HG02943 (cell line): ENCODE data around the gene UBE2M.

ENCODE experiments used
- ATAC-seq: cut with Tn5 transposase; IDR thresholded peaks from one replicate; pipeline ENCODE4 v1.9.1; 2021; ENCODE audit warnings: mild to moderate bottlenecking, low read depth, moderate library complexity; ENCODE audit not compliant: unreplicated experiment

The UBE2M gene

DNA sequence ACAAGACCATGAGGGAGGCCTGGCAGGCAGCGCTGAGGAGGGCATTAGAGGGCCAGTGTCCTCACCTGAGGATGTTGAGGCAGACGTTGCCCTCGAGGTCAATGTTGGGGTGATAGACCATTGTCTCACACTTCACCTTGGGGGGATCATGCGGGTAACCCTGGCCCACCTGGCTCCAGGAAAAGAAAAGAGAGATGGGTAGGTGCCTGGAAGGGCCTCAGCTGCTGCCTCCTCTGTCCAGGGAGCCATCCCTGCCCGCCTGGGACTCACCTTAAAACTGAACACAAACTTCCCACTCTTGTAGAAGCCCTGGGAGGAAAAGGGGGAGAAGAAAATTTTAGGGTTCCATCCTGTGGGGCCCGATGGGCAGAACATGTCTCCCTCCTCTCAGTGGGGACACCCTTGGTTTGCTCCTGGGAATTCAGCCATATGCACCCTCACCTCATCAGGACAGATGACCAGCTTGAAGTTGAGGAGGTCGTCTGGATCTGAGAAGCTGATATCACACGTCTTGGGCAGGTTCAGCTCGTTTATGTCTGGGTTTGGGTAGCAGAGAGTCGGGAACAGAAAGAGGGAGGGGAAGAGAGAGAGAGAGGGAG is 1.7 kb downstream of the UBE2M start:
- no peak for ATAC-seq

DNA sequence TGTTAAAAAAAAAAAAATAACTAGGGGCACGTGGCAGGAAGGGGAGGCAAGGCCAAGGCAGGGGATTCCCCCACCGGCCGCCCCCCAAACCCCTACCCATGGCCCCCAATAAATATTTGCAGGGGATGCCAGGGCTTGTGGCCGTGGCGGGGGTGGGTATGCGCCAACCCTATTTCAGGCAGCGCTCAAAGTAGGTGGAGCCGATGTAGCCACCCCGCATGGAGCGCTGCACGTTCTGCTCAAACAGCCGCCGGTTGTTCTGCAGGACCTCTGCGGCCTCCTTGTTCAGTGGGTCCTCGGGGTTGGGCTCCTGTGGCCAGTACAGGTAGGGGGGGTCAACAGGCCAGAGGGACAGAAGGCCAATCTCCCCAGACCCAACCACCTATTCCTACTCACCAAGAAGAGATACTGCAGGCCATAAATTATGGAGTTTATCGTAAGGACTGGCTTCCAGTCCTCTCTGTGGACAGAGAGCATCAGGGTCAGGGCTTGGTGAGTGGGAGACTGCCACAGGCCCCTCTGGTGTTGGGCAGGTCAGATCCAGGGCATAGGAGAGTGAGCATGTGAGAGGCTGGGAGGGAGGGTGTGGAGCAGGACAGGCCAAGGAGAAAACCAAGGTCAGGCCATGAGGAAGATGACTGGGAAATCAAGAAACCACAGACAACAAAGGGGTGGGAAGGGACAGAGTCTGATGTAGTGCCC is 2.3 kb downstream of the UBE2M start:
- ATAC-seq, result no peak

DNA sequence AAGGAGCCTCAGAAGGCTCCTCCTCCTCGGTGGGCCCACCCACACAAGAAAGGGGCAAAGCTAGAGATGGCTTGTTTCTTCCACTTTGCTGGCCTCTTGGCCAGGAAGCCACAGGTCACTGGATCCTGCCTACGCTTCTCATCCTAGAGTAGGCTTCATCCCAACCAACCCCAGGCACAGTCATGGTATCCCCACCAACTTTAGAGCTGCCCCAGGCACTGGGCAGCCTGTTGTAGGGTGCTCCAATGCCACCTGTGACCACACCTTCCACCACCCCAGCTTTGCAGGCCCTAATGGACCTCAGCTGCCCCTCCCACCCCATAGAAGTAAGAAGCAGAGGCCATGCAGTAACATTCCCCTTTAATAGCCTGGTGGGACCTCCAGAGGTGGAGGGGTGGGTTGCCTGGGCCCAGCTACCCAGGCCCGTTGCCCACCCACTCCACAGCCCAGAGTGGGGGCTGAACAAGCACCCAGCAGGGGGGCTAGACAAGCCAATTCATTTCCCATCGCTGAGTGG is 3.0 kb downstream of the UBE2M start:
- no peak for ATAC-seq

DNA sequence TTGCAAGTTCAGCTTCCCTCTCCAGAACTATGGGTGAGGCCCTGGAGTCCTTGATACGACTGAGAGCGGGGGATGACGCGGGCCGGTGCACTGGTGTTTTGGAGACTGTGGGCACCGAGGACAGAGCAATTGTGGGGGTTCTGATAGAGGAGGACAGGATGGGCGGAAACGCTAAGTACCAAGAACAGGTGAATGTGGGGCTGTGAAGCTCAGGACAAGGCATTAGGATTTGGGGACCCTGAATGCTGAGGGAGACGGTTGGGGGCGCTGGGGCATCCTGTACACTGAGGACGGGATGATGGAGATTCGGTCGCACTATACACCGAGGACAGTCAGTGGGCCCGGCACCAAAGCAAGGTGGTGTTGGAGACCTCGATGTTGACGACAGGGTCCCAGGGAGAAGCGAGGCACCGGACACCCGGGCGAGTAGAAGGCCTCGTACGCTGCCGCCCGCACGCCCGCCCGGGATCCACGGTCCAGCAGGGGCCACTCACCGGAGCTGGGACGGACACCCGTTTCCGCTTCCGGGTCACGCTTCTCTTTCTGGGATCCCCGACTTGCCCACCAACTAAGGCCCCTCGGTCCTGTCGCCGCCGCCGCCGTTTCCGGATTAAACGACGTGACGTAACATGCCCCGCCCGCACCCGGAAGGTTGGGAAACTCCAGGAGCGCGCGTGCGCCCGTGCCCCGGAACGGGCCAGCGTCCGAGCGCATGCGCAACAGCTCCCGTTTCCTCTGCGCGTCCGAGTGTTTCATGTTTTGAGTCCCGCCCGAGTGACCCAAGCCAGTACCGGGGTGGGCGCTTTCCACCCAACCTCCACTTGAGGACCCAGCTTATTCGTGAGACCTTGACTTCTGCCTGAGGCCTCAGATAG is 3.7 kb downstream of the UBE2M start, which contains the start of gene CHMP2A:
Gene CHMP2A (minus strand): TSS at position 612 of the 875 bp plus-strand sequence. CDS start 893 bp downstream, outside the sequence.
- no peak for ATAC-seq

DNA sequence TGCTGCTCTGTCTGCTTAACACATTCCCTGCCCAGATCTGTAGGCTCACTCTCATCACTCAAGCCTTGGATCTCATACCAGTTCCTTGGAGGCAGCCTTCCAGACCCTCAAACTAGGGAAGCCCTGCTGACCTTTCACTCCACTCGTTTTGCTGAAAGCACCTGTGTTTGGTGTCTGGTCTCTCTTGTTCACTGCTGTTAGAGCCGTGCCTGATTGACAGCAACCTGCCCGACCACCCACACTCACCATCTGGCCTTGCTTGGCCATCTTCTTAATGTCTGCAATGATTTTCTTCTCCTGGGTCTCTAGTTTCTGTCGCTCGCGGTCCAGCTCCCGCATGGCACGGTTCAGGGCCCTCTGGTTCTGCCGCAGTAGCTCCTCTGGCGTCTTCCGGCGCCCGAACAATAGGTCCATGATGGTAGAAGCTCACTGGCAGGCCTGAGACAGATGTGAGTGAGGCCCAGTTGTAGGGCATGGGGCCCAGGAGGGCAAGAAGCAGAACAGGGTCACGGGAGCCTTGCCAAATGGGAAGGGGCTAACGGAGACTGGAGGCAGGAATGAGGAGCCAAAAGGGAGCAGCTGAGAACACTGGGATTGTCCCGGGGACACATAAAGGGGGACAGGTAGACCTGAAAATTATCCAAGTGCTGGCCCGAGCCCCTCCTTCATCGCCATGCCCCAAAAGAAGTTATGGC is 4.5 kb downstream of the UBE2M start:
- ATAC-seq, result no peak

DNA sequence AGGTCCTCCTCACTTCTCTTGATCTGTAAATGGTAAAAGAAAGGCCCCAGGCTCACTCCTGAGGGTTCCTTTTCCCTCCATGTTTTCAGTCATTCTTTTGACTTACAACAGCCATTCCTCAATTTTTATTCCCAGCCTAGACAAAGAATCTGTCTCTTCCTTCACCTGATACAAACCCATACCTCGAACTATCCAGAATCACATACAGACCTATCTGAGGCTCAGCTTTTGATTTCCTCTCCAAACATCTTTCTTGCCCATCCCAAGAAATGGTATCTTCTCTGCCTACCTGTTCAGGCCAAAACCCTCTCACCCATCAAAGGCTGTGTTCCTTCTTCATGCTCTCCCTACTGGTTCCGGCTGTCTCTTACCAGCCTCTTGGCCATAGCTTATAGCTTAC is 5.8 kb downstream of the UBE2M start:
- ATAC-seq, result no peak

DNA sequence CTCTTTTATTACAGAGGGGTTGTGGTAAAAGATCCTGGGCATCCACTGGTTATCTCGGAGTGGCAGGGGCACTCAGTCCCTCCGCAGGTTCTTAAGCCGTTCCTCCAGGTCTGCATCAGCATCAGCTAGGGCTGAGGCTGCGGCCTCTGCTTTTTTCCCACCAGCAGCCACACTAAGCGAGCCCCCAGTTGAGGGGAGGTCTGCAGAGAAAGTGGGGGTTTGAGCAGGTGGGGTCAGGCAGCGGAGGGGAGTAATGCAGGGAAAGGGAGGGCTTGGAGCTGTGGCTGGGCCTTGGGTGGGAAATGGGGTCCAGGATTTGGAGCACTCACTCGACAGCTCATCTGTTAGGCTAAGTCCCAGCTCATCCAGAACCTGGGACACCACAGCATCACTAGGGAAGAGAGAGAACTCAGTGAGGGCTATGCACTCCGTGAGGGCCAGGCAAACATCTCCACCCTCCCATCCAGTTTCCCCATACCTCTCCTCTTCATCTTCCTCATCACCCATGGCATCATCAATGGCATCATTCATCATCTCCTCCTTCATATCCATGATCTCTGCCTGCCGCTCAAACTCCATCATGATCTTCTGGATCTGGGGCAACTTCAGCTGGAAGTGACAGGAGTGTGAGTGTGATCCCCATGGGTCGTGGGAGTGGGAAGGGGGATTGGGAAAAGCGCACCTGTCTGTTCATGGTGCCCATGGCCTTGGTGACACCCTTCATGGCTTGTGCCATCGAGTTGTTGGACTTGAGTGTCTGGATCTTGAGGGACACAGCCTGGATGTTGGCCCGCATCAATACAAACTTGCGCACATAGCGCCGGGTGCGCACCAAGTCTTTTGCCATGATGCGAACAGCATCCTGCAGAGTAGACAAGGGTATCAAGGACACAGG is 6.6 kb downstream of the UBE2M start:
- ATAC-seq, result no peak

DNA sequence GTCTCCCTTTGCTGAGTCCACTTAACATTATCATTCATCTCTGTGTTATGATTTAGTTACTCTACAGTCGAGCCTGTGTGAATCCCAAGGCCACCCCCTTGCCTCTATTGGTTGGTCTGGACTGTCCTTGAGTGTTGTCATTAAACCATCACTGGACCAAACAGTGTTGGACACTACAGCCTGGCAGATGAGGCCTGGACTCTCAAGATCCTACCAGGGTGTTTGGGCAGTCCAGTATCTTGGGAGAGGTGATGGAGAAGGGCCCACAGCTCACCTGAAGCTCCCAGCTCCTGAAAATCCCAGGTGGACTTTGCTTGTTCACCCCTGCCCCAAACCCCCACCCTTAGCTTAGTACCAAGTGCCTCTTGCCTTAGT is 7.3 kb downstream of the UBE2M start:
- no peak for ATAC-seq

DNA sequence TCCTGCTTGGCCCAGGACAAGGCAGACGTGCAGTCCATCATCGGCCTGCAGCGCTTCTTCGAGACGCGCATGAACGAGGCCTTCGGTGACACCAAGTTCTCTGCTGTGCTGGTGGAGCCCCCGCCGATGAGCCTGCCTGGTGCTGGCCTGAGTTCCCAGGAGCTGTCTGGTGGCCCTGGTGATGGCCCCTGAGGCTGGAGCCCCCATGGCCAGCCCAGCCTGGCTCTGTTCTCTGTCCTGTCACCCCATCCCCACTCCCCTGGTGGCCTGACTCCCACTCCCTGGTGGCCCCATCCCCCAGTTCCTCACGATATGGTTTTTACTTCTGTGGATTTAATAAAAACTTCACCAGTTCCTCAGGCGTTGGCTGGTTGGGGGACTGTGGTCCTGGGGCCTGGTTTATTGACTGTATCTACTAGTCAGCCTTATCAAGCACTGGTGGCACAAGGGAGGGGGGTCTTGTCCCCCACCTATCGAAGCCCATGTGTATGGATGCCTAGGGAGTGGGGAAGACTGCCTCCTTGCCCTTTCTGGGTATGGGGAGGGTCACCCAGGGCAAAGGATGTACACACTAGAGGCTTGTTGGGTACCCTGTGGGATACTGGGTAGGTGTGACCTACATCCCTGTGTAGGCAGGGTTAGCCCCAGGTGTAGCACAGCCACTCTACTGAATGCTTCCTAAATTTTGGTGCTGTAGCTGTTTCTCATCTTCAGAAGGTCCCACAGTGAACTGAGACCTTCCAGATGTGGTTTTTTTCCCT is 7.9 kb downstream of the UBE2M start:
- ATAC-seq, result no peak

DNA sequence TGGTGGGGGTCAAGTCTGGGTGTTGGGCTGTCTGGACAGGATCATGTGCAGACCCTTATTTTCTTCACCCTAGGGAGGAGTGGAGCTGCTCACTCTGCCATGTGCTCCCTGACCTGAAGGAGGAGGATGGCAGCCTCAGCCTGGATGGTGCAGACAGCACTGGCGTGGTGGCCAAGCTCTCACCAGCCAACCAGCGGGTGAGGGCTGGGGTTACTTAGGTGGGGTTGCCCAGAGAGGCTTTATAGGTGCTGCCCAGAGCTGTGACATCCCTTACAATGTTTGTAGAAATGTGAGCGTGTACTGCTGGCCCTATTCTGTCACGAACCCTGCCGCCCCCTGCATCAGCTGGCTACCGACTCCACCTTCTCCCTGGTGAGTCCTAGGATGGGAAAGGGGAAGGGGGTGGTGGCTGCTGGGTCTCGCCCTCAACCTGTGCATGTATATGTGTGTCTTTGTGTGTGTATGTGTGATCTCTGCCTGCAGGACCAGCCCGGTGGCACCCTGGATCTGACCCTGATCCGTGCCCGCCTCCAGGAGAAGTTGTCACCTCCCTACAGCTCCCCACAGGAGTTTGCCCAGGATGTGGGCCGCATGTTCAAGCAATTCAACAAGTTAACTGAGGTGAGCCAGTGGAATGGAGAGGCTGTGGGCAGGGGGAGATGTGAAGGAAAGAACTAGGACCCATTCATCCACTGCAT is 8.6 kb downstream of the UBE2M start:
- ATAC-seq, result no peak

DNA sequence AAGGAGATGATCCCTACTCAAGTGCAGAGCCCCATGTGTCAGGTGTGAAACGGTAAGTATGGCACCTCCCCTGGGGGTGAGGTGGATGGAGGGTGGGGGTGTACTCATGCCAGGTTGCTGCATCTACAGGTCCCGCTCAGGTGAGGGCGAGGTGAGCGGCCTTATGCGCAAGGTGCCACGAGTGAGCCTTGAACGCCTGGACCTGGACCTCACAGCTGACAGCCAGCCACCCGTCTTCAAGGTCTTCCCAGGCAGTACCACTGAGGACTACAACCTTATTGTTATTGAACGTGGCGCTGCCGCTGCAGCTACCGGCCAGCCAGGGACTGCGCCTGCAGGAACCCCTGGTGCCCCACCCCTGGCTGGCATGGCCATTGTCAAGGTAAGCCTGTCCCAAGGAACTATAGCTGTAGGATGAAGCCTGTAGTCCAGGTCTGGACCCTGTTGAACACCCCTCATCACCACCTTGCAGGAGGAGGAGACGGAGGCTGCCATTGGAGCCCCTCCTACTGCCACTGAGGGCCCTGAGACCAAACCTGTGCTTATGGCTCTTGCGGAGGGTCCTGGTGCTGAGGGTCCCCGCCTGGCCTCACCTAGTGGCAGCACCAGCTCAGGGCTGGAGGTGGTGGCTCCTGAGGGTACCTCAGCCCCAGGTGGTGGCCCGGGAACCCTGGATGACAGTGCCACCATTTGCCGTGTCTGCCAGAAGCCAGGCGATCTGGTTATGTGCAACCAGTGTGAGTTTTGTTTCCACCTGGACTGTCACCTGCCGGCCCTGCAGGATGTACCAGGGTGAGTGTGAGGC is 9.3 kb downstream of the UBE2M start:
- no peak for ATAC-seq

DNA sequence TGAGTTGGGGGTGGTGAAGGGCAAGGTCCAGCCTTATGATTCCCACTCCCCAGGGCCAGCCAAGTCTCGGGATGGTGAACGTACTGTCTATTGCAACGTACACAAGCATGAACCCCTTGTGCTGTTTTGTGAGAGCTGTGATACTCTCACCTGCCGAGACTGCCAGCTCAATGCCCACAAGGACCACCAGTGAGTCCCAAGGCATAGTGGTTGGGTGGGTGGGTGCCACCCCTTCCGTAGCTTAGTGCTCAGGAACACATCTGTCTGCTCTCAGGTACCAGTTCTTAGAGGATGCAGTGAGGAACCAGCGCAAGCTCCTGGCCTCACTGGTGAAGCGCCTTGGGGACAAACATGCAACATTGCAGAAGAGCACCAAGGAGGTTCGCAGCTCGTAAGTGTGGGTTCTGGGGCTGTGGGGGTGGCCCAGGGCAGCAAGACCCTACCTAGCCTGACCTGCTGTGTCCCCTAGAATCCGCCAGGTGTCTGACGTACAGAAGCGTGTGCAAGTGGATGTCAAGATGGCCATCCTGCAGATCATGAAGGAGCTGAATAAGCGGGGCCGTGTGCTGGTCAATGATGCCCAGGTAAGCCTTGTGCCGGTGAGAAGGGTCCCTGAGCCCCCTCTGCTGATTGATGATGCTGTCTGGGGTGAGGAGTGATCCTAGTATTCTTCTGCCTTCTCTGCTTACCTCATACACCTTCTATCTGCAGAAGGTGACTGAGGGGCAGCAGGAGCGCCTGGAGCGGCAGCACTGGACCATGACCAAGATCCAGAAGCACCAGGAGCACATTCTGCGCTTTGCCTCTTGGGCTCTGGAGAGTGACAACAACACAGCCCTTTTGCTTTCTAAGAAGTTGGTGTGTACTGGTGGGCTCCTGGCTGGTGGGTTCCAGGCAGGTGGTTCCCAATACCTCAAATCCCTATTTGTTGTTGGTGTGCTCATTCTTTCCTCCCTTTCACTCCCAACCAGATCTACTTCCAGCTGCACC is 10.8 kb downstream of the UBE2M start:
- ATAC-seq, result no peak

DNA sequence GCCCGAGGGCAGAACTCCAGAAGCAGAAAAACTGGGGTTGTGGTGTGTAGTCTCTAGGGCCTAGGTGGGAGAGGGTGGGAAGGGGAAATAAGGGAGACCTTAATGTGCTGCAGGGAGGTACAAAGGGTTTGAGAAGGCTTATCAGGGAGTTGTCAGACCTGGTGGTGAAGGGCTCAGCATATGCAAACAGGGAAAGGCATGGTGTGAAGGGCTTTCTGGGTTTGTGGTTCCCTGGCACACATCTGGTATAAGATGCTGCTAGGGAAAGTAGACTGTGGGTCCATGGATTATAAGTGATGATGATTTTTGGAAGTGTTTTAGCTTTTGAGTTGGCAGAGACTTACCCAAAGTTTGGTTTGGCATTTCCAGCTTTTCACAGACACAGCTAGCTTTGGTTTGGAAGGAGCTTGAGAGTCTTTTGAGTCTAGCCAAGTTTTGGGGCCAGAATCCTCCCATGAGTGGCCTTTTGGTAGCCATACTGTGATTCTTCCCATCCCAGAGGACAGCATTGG is 12.3 kb downstream of the UBE2M start:
- no peak for ATAC-seq

DNA sequence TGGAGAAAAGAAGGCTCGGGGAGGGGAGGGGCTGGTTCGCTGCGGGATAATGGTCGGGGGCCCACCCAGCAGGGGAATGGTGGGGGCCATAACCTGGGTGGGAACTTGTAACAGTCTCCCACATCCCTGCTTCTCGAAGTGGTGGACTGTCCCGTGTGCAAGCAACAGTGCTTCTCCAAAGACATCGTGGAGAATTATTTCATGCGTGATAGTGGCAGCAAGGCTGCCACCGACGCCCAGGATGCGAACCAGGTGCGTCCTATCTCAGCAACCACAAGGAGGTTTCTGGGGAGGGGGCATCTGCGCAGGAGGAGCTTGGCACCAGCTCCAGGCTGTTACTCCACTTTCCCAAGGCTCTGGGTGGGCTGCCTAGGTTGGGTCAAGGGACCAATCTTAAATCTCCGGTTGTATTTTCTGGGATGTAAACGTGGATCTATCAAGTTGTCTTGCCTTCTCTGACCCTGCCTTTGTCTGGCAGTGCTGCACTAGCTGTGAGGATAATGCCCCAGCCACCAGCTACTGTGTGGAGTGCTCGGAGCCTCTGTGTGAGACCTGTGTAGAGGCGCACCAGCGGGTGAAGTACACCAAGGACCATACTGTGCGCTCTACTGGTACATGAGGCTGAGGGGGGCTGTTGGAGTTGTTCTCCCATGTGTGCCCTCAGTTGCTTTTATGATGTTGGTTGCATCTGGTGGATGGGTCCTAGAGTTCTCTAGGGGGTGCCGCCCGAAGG is 13.0 kb downstream of the UBE2M start:
- no peak for ATAC-seq

DNA sequence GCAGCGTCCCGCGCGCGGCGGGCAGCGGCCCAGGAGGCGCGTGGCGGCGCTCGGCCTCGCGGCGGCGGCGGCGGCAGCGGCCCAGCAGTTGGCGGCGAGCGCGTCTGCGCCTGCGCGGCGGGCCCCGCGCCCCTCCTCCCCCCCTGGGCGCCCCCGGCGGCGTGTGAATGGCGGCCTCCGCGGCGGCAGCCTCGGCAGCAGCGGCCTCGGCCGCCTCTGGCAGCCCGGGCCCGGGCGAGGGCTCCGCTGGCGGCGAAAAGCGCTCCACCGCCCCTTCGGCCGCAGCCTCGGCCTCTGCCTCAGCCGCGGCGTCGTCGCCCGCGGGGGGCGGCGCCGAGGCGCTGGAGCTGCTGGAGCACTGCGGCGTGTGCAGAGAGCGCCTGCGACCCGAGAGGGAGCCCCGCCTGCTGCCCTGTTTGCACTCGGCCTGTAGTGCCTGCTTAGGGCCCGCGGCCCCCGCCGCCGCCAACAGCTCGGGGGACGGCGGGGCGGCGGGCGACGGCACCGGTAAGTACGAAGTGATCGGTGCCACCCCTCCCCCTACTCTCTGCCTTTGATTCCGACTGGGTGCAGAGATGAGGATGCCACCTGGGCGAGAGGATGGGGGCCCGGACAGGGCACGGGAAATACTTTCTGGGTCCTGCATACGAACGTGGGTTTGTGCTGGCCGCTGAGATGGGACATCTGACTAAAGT is 13.7 kb downstream of the UBE2M start:
- peak; percentile 51 for ATAC-seq
